ENCODE data around the gene TBC1D32. TPM values are rescaled to one million over a fixed set of nuclear protein-coding genes. Genes with fewer than 3 reads are reported as not detected.

The TBC1D32 gene
- total RNA-seq, 1 experiment from 2014 or later: 9.0 TPM

GRCh38 chr6:121040831-121041230, 293.4 kb downstream of the TBC1D32 start:
- no peaks in the 10 kb centered on the region for H4K20me1 ChIP-seq (ENCODE audit: control insufficient read depth, insufficient read depth, insufficient read length)
- no peak overlapping the region for H2AK5ac ChIP-seq (ENCODE audit: insufficient read length, low read length)
- H3K9me3 ChIP-seq (ENCODE audit: control insufficient read depth, low read depth, low read length): no peaks in the 10 kb centered on the region
- Mint-ChIP-seq H3K9me3 (peaks cover 2 to 8% of the 10 kb centered on the region in 2 experiments; a peak in 3 of 5 replicates), H3K27me3 (ENCODE audit: low read depth) (no peaks in the 10 kb centered on the region), H3K4me3 (no peak overlapping the region), H3K27ac (no peak overlapping the region), H3K36me3 (ENCODE audit: insufficient read depth in 1 of 3, low read depth in 3 of 3) (peaks cover 4 to 8% (median 4%) of the 10 kb centered on the region in 3 experiments; a peak in 4 of 7 replicates), H3K4me1 (peaks cover 0 to 5% of the 10 kb centered on the region in 2 experiments; a peak in 1 of 4 replicates)
- H3K23ac ChIP-seq (ENCODE audit: insufficient read length, low read depth, low read length): no peak overlapping the region
- H2AFZ ChIP-seq (ENCODE audit: low read length): no peak overlapping the region
- no peak overlapping the region for H3K27ac ChIP-seq (ENCODE audit: insufficient read length, low read depth, low read length)
- no peaks in the 10 kb centered on the region for H3K79me1 ChIP-seq (ENCODE audit: insufficient read depth, low read depth, low read length, poor library complexity, severe bottlenecking)
- H3K79me2 ChIP-seq (ENCODE audit: insufficient read depth, low read length): no peaks in the 10 kb centered on the region
- H3K18ac ChIP-seq (ENCODE audit: insufficient read length, low read depth, low read length): no peak overlapping the region
- H2BK15ac ChIP-seq (ENCODE audit: low read depth, low read length): no peak overlapping the region
- TF ChIP-seq CTCF (conservative IDR thresholded peaks at IDR 0.05): no peak
- no peak overlapping the region for H2BK120ac ChIP-seq (ENCODE audit: low read depth, low read length, poor library complexity, severe bottlenecking)
- no peaks in the 10 kb centered on the region for H3K4me1 ChIP-seq (ENCODE audit: insufficient read depth, low read length)
- no peak overlapping the region for H3K9ac ChIP-seq (ENCODE audit: extremely low read depth, insufficient read length, low read length)
- no peaks in the 10 kb centered on the region for H3K27me3 ChIP-seq (ENCODE audit: insufficient read depth, low read length)
- H2BK20ac ChIP-seq (ENCODE audit: low read depth, low read length, poor library complexity, severe bottlenecking): no peak overlapping the region
- H2BK5ac ChIP-seq (ENCODE audit: insufficient read length, low read length): no peak overlapping the region
- H2BK12ac ChIP-seq (ENCODE audit: insufficient read length, low read depth, low read length): no peak overlapping the region
- H3T11ph ChIP-seq (ENCODE audit: low read length): no peak overlapping the region
- H4K5ac ChIP-seq (ENCODE audit: insufficient read length, low read depth, low read length): no peak overlapping the region
- H3K4ac ChIP-seq (ENCODE audit: low read depth, low read length): no peak overlapping the region
- H3K14ac ChIP-seq (ENCODE audit: insufficient read depth, low read length): no peak overlapping the region
- DNase-seq: no peak
- no peak overlapping the region for H3K56ac ChIP-seq (ENCODE audit: insufficient read length, low read depth, low read length)
- H3K23me2 ChIP-seq (ENCODE audit: insufficient read length, low read depth, low read length, poor library complexity, severe bottlenecking): no peaks in the 10 kb centered on the region
- H4K8ac ChIP-seq (replicated peaks; ENCODE audit: insufficient read length, low read depth, low read length): no peak overlapping the region
- no peak overlapping the region for H4K91ac ChIP-seq (ENCODE audit: insufficient read length, low read depth, low read length)
- no CpG with 5 or more reads among the region's 3 CpGs for WGBS (ENCODE audit: extremely low coverage, insufficient read length, low lambda C conversion rate)
- H3K4me2 ChIP-seq (ENCODE audit: insufficient read depth, insufficient read length, low read length): no peak overlapping the region
